Measurements from ENCODE around the gene ANKZF1. TPM values are rescaled to one million over a fixed set of nuclear protein-coding genes. Genes with fewer than 3 reads are reported as not detected.
A peak's percentile ranks its signal among the peaks of the same experiment; 100 is the strongest.
"Not testable (repeated sequence)": the region's sequence is repeated elsewhere in the genome, so short reads cannot be mapped to it uniquely, and the experiment has no call there.

The ANKZF1 gene
- total RNA-seq, 1 donor from 2014 or later = 44.8 TPM

GRCh38 chr2:219253753-219254589 is 24.4 kb downstream of the ANKZF1 start, which contains the start of gene TUBA4A:
TUBA4A (minus strand) TSS chr2:219253918; CDS start chr2:219253858, 60 bp downstream.
- Mint-ChIP-seq H3K36me3 (ENCODE audit: unreplicated experiment) (no peaks in the 10 kb centered on the region), H3K4me3 (ENCODE audit: unreplicated experiment) (peak within 1 kb of the TSS; percentile 68), H3K27me3 (ENCODE audit: unreplicated experiment) (peaks cover 23% of the 10 kb centered on the region), H3K27ac (ENCODE audit: unreplicated experiment) (no peak within 1 kb of the TSS), H3K4me1 (ENCODE audit: unreplicated experiment) (peaks cover 48% of the 10 kb centered on the region), H3K9me3 (ENCODE audit: unreplicated experiment) (no peaks in the 10 kb centered on the region)
- no peak for DNase-seq (ENCODE audit: extremely low spot score, unreplicated experiment)
- no peak for TF ChIP-seq CTCF (IDR thresholded peaks at IDR 0.05)

- Mint-ChIP-seq H3K27me3 (ENCODE audit: unreplicated experiment) (peaks cover 28% of the 10 kb centered on the region), H3K9me3 (ENCODE audit: unreplicated experiment) (no peaks in the 10 kb centered on the region), H3K4me3 (ENCODE audit: unreplicated experiment) (peak overlapping the region; percentile 68), H3K27ac (ENCODE audit: unreplicated experiment) (no peak overlapping the region), H3K4me1 (ENCODE audit: unreplicated experiment) (peaks cover 41% of the 10 kb centered on the region), H3K36me3 (ENCODE audit: unreplicated experiment) (no peaks in the 10 kb centered on the region)
- DNase-seq (ENCODE audit: extremely low spot score, unreplicated experiment) = no peak
- TF ChIP-seq CTCF (IDR thresholded peaks at IDR 0.05) = no peak
Measured at GRCh38 chr2:219254590-219255201, 25.1 kb downstream of the ANKZF1 start.

GRCh38 chr2:219258942-219259341 is 29.3 kb downstream of the ANKZF1 start:
- H3K4me1 Mint-ChIP-seq (ENCODE audit: unreplicated experiment); DNase-seq (ENCODE audit: extremely low spot score, unreplicated experiment); H3K9me3 Mint-ChIP-seq (ENCODE audit: unreplicated experiment); H3K36me3 Mint-ChIP-seq (ENCODE audit: unreplicated experiment); H3K4me3 Mint-ChIP-seq (ENCODE audit: unreplicated experiment); H3K27ac Mint-ChIP-seq (ENCODE audit: unreplicated experiment): not testable (repeated sequence)
- H3K27me3 Mint-ChIP-seq (ENCODE audit: unreplicated experiment) = peaks cover 47% of the 10 kb centered on the region

- no peak overlapping the region for H3K27ac Mint-ChIP-seq (ENCODE audit: unreplicated experiment)
- no peak for TF ChIP-seq CTCF (IDR thresholded peaks at IDR 0.05)
- H3K27me3 Mint-ChIP-seq (ENCODE audit: unreplicated experiment) = peaks cover 37% of the 10 kb centered on the region
- DNase-seq (ENCODE audit: extremely low spot score, unreplicated experiment) = no peak
- H3K4me3 Mint-ChIP-seq (ENCODE audit: unreplicated experiment) = no peak overlapping the region
- H3K9me3 Mint-ChIP-seq (ENCODE audit: unreplicated experiment) = no peaks in the 10 kb centered on the region
- H3K36me3 Mint-ChIP-seq (ENCODE audit: unreplicated experiment) = no peaks in the 10 kb centered on the region
- H3K4me1 Mint-ChIP-seq (ENCODE audit: unreplicated experiment) = no peaks in the 10 kb centered on the region
Measured at GRCh38 chr2:219261024-219261855, 31.6 kb downstream of the ANKZF1 start.

GRCh38 chr2:219266232-219266631 is 36.6 kb downstream of the ANKZF1 start:
- Mint-ChIP-seq H3K27ac (ENCODE audit: unreplicated experiment) (no peak overlapping the region), H3K9me3 (ENCODE audit: unreplicated experiment) (no peaks in the 10 kb centered on the region), H3K4me3 (ENCODE audit: unreplicated experiment) (no peak overlapping the region), H3K36me3 (ENCODE audit: unreplicated experiment) (no peaks in the 10 kb centered on the region), H3K27me3 (ENCODE audit: unreplicated experiment) (peaks cover 15% of the 10 kb centered on the region), H3K4me1 (ENCODE audit: unreplicated experiment) (no peaks in the 10 kb centered on the region)
- no peak for TF ChIP-seq CTCF (IDR thresholded peaks at IDR 0.05)
- no peak for DNase-seq (ENCODE audit: extremely low spot score, unreplicated experiment)
